H9 (cell line): ENCODE data around the gene CD48. TPM values are rescaled to one million over a fixed set of nuclear protein-coding genes. Genes with fewer than 3 reads are reported as not detected.

Source experiments
- DNase-seq: peaks from one replicate; pipeline ENCODE4 v3.0.0-alpha.2; 2017
- H2AFZ ChIP-seq: one replicate; pipeline ENCODE4 v1.6.1; 2013; ENCODE audit warnings: mild to moderate bottlenecking, low read length, control low read depth, moderate library complexity
- H2AK5ac ChIP-seq: 2 replicates; pipeline ENCODE4 v1.6.1; 2013; ENCODE audit warnings: low read length, control low read depth, mixed read lengths; ENCODE audit not compliant: insufficient read length
- H2BK120ac ChIP-seq: one replicate; pipeline ENCODE4 v1.6.1; 2013; ENCODE audit warnings: low read depth, mild to moderate bottlenecking, low read length, control low read depth, inconsistent platforms; ENCODE audit not compliant: poor library complexity, severe bottlenecking
- H2BK12ac ChIP-seq: 2 replicates; pipeline ENCODE4 v1.6.1; 2013; ENCODE audit warnings: low read length, control low read depth, mixed read lengths, low read depth; ENCODE audit not compliant: insufficient read length
- H2BK15ac ChIP-seq: 2 replicates; pipeline ENCODE4 v1.6.1; 2013; ENCODE audit warnings: low read depth, low read length, control low read depth
- H2BK20ac ChIP-seq: one replicate; pipeline ENCODE4 v1.6.1; 2013; ENCODE audit warnings: low read depth, mild to moderate bottlenecking, low read length, control low read depth, inconsistent platforms; ENCODE audit not compliant: poor library complexity, severe bottlenecking
- H2BK5ac ChIP-seq: 2 replicates; pipeline ENCODE4 v1.6.1; 2013; ENCODE audit warnings: low read length, control low read depth, mixed read lengths; ENCODE audit not compliant: insufficient read length
- H3K14ac ChIP-seq: 2 replicates; pipeline ENCODE4 v1.6.1; 2013; ENCODE audit warnings: low read length, control low read depth; ENCODE audit not compliant: insufficient read depth
- H3K18ac ChIP-seq: 2 replicates; pipeline ENCODE4 v1.6.1; 2013; ENCODE audit warnings: low read depth, mild to moderate bottlenecking, mixed read lengths, low read length, control low read depth; ENCODE audit not compliant: insufficient read length
- H3K23ac ChIP-seq: 2 replicates; pipeline ENCODE4 v1.6.1; 2013; ENCODE audit warnings: low read length, control low read depth, mixed read lengths, low read depth; ENCODE audit not compliant: insufficient read length
- H3K23me2 ChIP-seq: 2 replicates; pipeline ENCODE4 v1.6.1; 2013; ENCODE audit warnings: low read depth, mild to moderate bottlenecking, mixed read lengths, low read length, control low read depth; ENCODE audit not compliant: insufficient read length, poor library complexity, severe bottlenecking
- H3K27ac ChIP-seq: 2 replicates; pipeline ENCODE4 v1.5.1; 2013; ENCODE audit warnings: low read length, control low read depth, mixed read lengths, low read depth; ENCODE audit not compliant: insufficient read length
- H3K27me3 ChIP-seq: 2 replicates; pipeline ENCODE4 v1.6.1; 2013; ENCODE audit warnings: low read length, control low read depth, inconsistent platforms; ENCODE audit not compliant: insufficient read depth
- H3K4ac ChIP-seq: 2 replicates; pipeline ENCODE4 v1.6.1; 2013; ENCODE audit warnings: low read depth, mild to moderate bottlenecking, control low read depth, inconsistent platforms, low read length, moderate library complexity
- H3K4me1 ChIP-seq: 2 replicates; pipeline ENCODE4 v1.6.1; 2013; ENCODE audit warnings: low read length, control low read depth, inconsistent platforms; ENCODE audit not compliant: insufficient read depth
- H3K4me2 ChIP-seq: 2 replicates; pipeline ENCODE4 v1.6.1; 2013; ENCODE audit warnings: low read length, control low read depth, mixed read lengths; ENCODE audit not compliant: insufficient read length, insufficient read depth
- H3K56ac ChIP-seq: 2 replicates; pipeline ENCODE4 v1.6.1; 2013; ENCODE audit warnings: low read depth, mild to moderate bottlenecking, mixed read lengths, low read length, control low read depth; ENCODE audit not compliant: insufficient read length
- H3K79me1 ChIP-seq: 2 replicates; pipeline ENCODE4 v1.6.1; 2013; ENCODE audit warnings: low read depth, mild to moderate bottlenecking, moderate library complexity, low read length, control low read depth, inconsistent platforms; ENCODE audit not compliant: insufficient read depth, poor library complexity, severe bottlenecking
- H3K79me2 ChIP-seq: 2 replicates; pipeline ENCODE4 v1.6.1; 2013; ENCODE audit warnings: low read length, control low read depth, inconsistent platforms; ENCODE audit not compliant: insufficient read depth
- H3K9ac ChIP-seq: 2 replicates; pipeline ENCODE4 v1.6.1; 2013; ENCODE audit warnings: low read length, control low read depth, mixed read lengths; ENCODE audit not compliant: insufficient read length; ENCODE audit errors: extremely low read depth
- H3K9me3 ChIP-seq: one replicate; pipeline ENCODE4 v1.6.1; 2013; ENCODE audit warnings: low read depth, low read length, inconsistent platforms; ENCODE audit not compliant: control insufficient read depth
- H3T11ph ChIP-seq: one replicate; pipeline ENCODE4 v1.6.1; 2013; ENCODE audit warnings: mild to moderate bottlenecking, low read length, control low read depth, inconsistent platforms
- H4K20me1 ChIP-seq: one replicate; pipeline ENCODE4 v1.6.1; 2013; ENCODE audit not compliant: control insufficient read depth, insufficient read length, insufficient read depth
- H4K5ac ChIP-seq: 2 replicates; pipeline ENCODE4 v1.6.1; 2013; ENCODE audit warnings: low read depth, mild to moderate bottlenecking, mixed read lengths, low read length, control low read depth; ENCODE audit not compliant: insufficient read length
- H4K8ac ChIP-seq: replicated peaks from 2 replicates; pipeline ENCODE4 v1.6.1; 2013; ENCODE audit warnings: low read length, control low read depth, mixed read lengths, low read depth; ENCODE audit not compliant: insufficient read length
- H4K91ac ChIP-seq: 2 replicates; pipeline ENCODE4 v1.6.1; 2013; ENCODE audit warnings: low read depth, mild to moderate bottlenecking, moderate library complexity, mixed read lengths, low read length, control low read depth; ENCODE audit not compliant: insufficient read length
- H3K27ac Mint-ChIP-seq, 3 experiments: 2 replicates in 2 of 3; 3 replicates in 1 of 3; pipeline ENCODE4 v1.8.0; 2020 to 2021; ENCODE audit warnings: mixed read lengths in 3 of 3, mild to moderate bottlenecking in 1 of 3, moderate library complexity in 1 of 3
- H3K27me3 Mint-ChIP-seq: 2 replicates; pipeline ENCODE4 v1.8.0; 2021; ENCODE audit warnings: low read depth, mild to moderate bottlenecking, moderate library complexity, mixed read lengths
- H3K36me3 Mint-ChIP-seq, 3 experiments: 2 replicates in 2 of 3; 3 replicates in 1 of 3; pipeline ENCODE4 v1.8.0; 2020 to 2021; ENCODE audit warnings: low read depth in 3 of 3, mixed read lengths in 3 of 3; ENCODE audit not compliant: insufficient read depth in 1 of 3
- H3K4me1 Mint-ChIP-seq, 2 experiments: 2 replicates each; pipeline ENCODE4 v1.8.0; 2020; ENCODE audit warnings: mixed read lengths in 2 of 2
- H3K4me3 Mint-ChIP-seq, 2 experiments: 2 replicates in 1 of 2; 3 replicates in 1 of 2; pipeline ENCODE4 v1.8.0; 2020 to 2021; ENCODE audit warnings: mild to moderate bottlenecking in 2 of 2, mixed read lengths in 2 of 2, moderate library complexity in 1 of 2
- H3K9me3 Mint-ChIP-seq, 2 experiments: 2 replicates in 1 of 2; 3 replicates in 1 of 2; pipeline ENCODE4 v1.8.0; 2020; ENCODE audit warnings: mild to moderate bottlenecking in 2 of 2, mixed read lengths in 2 of 2, moderate library complexity in 1 of 2
- WGBS: extraction: QIAGEN DNeasy Blood & Tissue Kit; methylation state at CpG from one replicate; pipeline ENCODE4 v1.1.7; 2013; ENCODE audit warnings: missing lambda C conversion rate, low lambda C conversion rate, mixed read lengths; ENCODE audit not compliant: insufficient read length; ENCODE audit errors: extremely low coverage; 5-methylcytosine and 5-hydroxymethylcytosine counted together
- total RNA-seq: library from RNA; stranded (reverse); gene quantifications from 2 replicates; pipeline ENCODE4 v1.2.1, GENCODE V29; 2021
- TF ChIP-seq, protein P1 (sequence below): fragments of 200-600 bp; sonication (generic); conservative IDR thresholded peaks from 3 replicates; pipeline ENCODE4 v1.8.0; 2021; ENCODE audit warnings: antibody characterized with exemption, mild to moderate bottlenecking

CD48 gene
- total RNA-seq, 1 experiment from 2014 or later: not detected

DNA sequence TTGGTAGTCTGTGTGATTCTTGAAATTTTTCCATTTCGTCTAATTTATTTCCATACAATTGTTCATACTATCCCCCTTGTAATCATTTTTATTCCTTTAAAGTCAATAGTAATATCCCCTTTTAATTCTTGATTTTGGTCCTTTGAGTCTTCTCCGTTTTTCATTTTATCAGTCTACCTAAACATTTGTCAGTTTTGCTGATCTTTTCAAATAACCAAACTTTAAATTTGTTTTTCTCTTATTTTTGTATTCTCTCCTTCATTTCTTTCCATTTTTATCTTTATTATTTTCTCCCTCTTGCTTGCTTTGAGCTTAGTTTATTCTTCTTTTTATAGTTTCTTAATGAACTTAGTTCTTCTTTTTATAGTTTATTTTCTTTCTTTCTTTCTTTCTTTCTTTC is 43.7 kb downstream of the CD48 start:
- H2AFZ ChIP-seq: no peak overlapping the region
- TF ChIP-seq, protein P1, sequence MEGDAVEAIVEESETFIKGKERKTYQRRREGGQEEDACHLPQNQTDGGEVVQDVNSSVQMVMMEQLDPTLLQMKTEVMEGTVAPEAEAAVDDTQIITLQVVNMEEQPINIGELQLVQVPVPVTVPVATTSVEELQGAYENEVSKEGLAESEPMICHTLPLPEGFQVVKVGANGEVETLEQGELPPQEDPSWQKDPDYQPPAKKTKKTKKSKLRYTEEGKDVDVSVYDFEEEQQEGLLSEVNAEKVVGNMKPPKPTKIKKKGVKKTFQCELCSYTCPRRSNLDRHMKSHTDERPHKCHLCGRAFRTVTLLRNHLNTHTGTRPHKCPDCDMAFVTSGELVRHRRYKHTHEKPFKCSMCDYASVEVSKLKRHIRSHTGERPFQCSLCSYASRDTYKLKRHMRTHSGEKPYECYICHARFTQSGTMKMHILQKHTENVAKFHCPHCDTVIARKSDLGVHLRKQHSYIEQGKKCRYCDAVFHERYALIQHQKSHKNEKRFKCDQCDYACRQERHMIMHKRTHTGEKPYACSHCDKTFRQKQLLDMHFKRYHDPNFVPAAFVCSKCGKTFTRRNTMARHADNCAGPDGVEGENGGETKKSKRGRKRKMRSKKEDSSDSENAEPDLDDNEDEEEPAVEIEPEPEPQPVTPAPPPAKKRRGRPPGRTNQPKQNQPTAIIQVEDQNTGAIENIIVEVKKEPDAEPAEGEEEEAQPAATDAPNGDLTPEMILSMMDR: no peak
- no peak overlapping the region for H3K23ac ChIP-seq
- no peaks in the 10 kb centered on the region for H3K27me3 ChIP-seq
- H3K79me2 ChIP-seq: no peaks in the 10 kb centered on the region
- DNase-seq: no peak
- H3K27me3 Mint-ChIP-seq: no peaks in the 10 kb centered on the region
- no peak overlapping the region for H2BK20ac ChIP-seq
- no peak overlapping the region for H3K9ac ChIP-seq
- no peak overlapping the region for H3K4ac ChIP-seq
- no CpG with 5 or more reads among the region's 2 CpGs for WGBS
- H3T11ph ChIP-seq: no peak overlapping the region
- no peak overlapping the region for H3K14ac ChIP-seq
- no peak overlapping the region for H3K27ac Mint-ChIP-seq
- no peak overlapping the region for H4K5ac ChIP-seq
- no peaks in the 10 kb centered on the region for H4K20me1 ChIP-seq
- no peak overlapping the region for H2BK5ac ChIP-seq
- no peak overlapping the region for H3K4me3 Mint-ChIP-seq
- no peak overlapping the region for H4K8ac ChIP-seq
- H3K56ac ChIP-seq: no peak overlapping the region
- no peak overlapping the region for H2BK12ac ChIP-seq
- peaks cover 22 to 24% of the 10 kb centered on the region in 2 experiments for H3K4me1 Mint-ChIP-seq
- H3K9me3 Mint-ChIP-seq: peaks cover 15 to 29% of the 10 kb centered on the region in 2 experiments
- no peak overlapping the region for H3K27ac ChIP-seq
- peaks cover 3 to 27% (median 12%) of the 10 kb centered on the region in 3 experiments; a peak in 6 of 7 replicates for H3K36me3 Mint-ChIP-seq
- no peak overlapping the region for H4K91ac ChIP-seq
- H3K79me1 ChIP-seq: no peaks in the 10 kb centered on the region
- no peak overlapping the region for H3K4me2 ChIP-seq
- no peak overlapping the region for H2AK5ac ChIP-seq
- no peaks in the 10 kb centered on the region for H3K23me2 ChIP-seq
- H3K9me3 ChIP-seq: no peaks in the 10 kb centered on the region
- peaks cover 5% of the 10 kb centered on the region; the same call in 1 of the 2 replicates for H3K4me1 ChIP-seq
- no peak overlapping the region for H3K18ac ChIP-seq
- H2BK120ac ChIP-seq: no peak overlapping the region
- H2BK15ac ChIP-seq: no peak overlapping the region
